D341Med (cell line): ENCODE data around the gene GATAD2A.
"Not testable (repeated sequence)": the region's sequence is repeated elsewhere in the genome, so short reads cannot be mapped to it uniquely, and the experiment has no call there.

Experiments used
- DNase-seq: peaks from one replicate; pipeline ENCODE4 v3.0.0; 2012; ENCODE audit warnings: low spot score

The GATAD2A gene

GRCh38 chr19:19468424-19469050, 63.1 kb downstream of the GATAD2A start:
- DNase-seq = no peak

DNA sequence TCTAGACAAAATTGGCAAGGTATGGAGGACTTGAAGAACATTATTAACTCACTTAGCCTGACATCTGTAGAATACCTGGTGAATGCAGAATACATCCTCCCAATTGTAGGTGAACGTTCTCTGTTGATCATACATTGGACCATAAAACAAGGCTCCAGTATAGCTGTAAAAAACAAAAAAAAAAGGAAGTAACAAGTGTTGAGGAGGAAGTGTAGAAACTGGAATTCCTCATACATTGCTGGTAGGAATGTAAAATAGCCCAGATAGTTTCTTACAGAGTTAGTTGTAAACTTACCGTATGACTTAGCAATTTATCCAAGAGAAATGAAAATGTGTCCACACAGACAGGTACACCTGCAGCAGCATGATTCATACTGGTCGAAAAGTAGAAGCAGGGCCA, 65.1 kb downstream of the GATAD2A start:
- no peak for DNase-seq

GRCh38 chr19:19471682-19472081, 66.2 kb downstream of the GATAD2A start:
- DNase-seq = no peak

DNA sequence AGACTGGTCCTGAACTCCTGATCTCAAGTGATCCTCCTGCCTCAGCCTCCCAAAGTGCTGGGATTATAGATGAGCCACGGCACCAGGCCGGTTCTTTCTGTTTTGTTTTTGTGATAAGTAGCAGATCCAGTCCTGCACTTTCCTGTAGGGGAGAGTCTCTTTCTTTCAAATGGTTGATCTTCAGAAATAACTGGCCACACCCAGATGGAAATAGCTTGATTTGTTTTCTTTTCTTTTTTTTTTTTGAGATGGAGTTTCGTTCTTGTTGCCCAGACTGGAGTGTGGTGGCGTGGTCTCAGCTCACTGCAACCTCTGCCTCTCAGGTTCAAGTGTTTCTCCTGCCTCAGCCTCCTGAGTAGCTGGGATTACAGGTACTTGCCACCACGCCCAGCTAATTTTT, 66.6 kb downstream of the GATAD2A start:
- DNase-seq = not testable (repeated sequence)

GRCh38 chr19:19475015-19475765, 69.7 kb downstream of the GATAD2A start:
- DNase-seq = no peak

DNA sequence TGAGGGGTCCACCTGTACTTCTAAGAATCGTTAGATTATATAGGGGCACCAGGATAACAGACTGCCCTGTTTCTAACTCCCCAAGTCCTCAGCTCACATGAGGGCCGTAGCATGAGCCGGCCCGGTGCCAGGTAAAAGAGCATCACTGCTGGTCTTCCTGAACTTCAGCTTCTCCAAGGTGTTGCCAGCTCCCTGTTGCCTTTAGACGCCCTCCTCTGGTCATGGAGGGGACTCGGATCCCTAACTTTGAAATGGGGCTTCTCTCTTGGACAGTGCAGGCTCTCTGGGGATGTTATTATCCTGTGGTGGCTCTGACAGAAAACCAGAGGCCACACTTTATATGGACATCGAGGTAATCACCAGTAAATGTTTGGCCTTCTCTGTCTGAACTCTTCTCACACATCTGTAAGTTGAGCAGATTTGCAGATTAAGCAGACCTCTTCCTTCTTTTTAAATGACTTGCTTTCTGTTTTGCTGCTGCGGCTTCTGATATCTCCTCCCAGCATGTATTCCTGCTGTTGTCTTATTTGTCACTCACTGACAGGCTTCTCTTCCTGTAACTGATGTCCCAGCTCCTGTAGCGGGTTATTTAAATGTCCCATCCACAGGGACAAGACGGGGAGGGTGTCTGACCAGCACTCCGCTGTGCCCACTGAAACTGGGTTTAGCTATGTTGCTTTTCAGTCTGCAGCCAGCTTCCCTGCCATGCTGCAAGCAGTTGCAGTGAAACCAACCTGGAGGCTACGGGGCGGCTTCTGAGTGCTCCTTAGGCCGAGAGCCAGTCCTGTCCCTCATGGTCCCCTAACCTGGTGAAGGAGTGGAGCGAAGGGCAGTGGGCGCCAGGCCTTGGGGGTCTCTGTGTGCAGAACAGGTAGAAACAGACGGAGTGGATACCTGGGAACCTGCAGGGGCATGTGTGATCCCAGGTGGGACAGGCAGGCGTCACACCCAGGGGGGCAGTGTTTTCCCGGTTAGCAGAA, 70.7 kb downstream of the GATAD2A start:
- DNase-seq = peak; percentile 73

GRCh38 chr19:19477705-19478383, 72.4 kb downstream of the GATAD2A start:
- no peak for DNase-seq

DNA sequence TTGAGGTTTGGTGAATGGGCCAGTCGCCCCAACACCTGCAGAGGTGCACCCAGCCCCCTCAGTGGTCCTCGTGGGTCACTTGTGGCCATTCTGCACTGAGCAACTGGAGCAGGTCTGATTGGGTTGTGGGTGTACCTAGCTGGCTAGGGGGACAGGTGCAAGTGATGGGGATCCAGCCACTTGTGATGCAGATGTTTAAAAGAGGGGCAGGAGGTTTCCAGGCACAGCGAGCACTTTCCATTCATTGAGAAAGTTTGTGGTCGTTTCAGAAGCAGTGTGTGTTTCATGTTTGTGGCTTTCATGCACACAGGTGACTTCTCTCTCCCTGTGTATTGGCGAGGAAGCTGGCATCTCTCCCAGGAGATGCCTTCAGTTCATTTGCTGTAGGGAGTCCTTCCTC, 75.2 kb downstream of the GATAD2A start:
- no peak for DNase-seq

- DNase-seq = no peak
Measured at GRCh38 chr19:19482809-19483596, 77.5 kb downstream of the GATAD2A start.

- DNase-seq = no peak
Measured at GRCh38 chr19:19485161-19485997, 79.9 kb downstream of the GATAD2A start.

GRCh38 chr19:19485998-19486290, 80.5 kb downstream of the GATAD2A start:
- DNase-seq = no peak

DNA sequence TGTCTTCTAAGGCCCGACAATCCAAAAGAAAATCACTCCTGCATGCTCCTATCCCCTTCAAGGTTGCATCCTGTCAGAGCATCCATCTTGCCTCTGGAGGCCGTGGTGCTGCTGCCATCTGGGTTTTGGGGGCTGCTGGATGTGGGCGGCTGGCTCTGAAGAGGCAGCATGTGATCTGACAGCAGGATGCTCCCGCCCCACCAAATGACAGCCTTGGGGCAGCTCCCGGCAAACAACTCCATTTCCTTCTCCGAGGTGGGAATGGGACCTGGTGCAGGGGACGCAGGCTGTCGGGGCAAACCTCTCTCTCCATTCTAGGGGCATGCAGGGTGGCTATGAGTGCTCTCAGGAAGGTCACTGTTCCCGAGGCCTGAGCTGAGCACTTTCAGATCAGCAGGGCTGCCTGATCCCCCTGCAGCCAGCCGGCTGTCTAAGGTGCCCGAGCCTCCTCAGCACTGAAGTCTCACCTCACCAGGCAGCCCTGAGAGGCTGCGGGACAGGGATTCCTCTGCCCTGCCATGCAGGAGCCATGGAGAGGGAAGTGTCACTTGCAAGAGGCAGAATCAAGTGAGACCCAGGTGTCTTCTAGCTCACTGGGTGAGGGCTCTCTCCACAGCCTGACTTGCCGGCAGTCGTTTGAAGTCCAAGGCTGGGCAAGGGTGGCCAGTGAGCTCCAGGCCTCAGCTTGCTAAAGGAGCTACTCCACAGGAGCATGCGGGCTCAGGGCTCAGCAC, 81.0 kb downstream of the GATAD2A start:
- DNase-seq = no peak

- no peak for DNase-seq
Measured at GRCh38 chr19:19487077-19487949, 81.8 kb downstream of the GATAD2A start.

- DNase-seq = no peak
Measured at GRCh38 chr19:19487950-19488874, 82.7 kb downstream of the GATAD2A start.

- no peak for DNase-seq
Measured at GRCh38 chr19:19488875-19489690, 83.6 kb downstream of the GATAD2A start.

GRCh38 chr19:19489804-19490204, 84.3 kb downstream of the GATAD2A start:
- DNase-seq = no peak
